Hepatocyte (in vitro differentiated cells): ENCODE results near the gene PRIMA1. TPM values are rescaled to one million over a fixed set of nuclear protein-coding genes. Genes with fewer than 3 reads are reported as not detected.
A peak's percentile ranks its signal among the peaks of the same experiment; 100 is the strongest.

Source experiments
- DNase-seq: peaks from one replicate; pipeline ENCODE4 v3.0.0-alpha.2; 2016; ENCODE audit warnings: low spot score
- H2AFZ ChIP-seq: fragments of 200-600 bp; sonication (generic); 2 replicates; pipeline ENCODE4 v1.6.0; 2016; ENCODE audit warnings: antibody characterized with exemption, mild to moderate bottlenecking
- H3K27ac ChIP-seq: fragments of 200-600 bp; sonication (generic); 2 replicates; pipeline ENCODE4 v1.5.1; 2016; ENCODE audit warnings: mild to moderate bottlenecking
- H3K27me3 ChIP-seq: fragments of 200-600 bp; sonication (generic); 2 replicates; pipeline ENCODE4 v1.6.1; 2016
- H3K36me3 ChIP-seq: fragments of 200-600 bp; sonication (generic); replicated peaks from 2 replicates; pipeline ENCODE4 v1.5.1; 2016; ENCODE audit warnings: low read depth; ENCODE audit not compliant: insufficient read depth
- H3K4me1 ChIP-seq: fragments of 200-600 bp; sonication (generic); 2 replicates; pipeline ENCODE4 v1.5.1; 2016; ENCODE audit warnings: mild to moderate bottlenecking, moderate library complexity; ENCODE audit not compliant: insufficient read depth
- H3K4me2 ChIP-seq: fragments of 200-600 bp; sonication (generic); 2 replicates; pipeline ENCODE4 v1.6.0; 2016
- H3K4me3 ChIP-seq: fragments of 200-600 bp; sonication (generic); 2 replicates; pipeline ENCODE4 v1.5.1; 2016; ENCODE audit warnings: mild to moderate bottlenecking
- H3K79me2 ChIP-seq: fragments of 200-600 bp; sonication (generic); 2 replicates; pipeline ENCODE4 v1.6.0; 2017; ENCODE audit warnings: mild to moderate bottlenecking
- H3K9me2 ChIP-seq: fragments of 200-600 bp; sonication (generic); replicated peaks from 2 replicates; pipeline ENCODE4 v1.6.0; 2017; ENCODE audit warnings: mild to moderate bottlenecking; ENCODE audit not compliant: insufficient read depth
- H3K9me3 ChIP-seq: fragments of 200-600 bp; sonication (generic); 2 replicates; pipeline ENCODE4 v1.5.1; 2016; ENCODE audit warnings: low read depth, mild to moderate bottlenecking
- H4K20me1 ChIP-seq: fragments of 200-600 bp; sonication (generic); 2 replicates; pipeline ENCODE4 v1.6.0; 2016; ENCODE audit warnings: mild to moderate bottlenecking; ENCODE audit not compliant: insufficient read depth, poor library complexity, severe bottlenecking
- EZH2 ChIP-seq: fragments of 200-600 bp; sonication (generic); IDR thresholded peaks from 2 replicates; pipeline ENCODE4 v1.6.1; 2016; ENCODE audit warnings: antibody characterized with exemption, mild to moderate bottlenecking, borderline replicate concordance
- EZH2phosphoT487 ChIP-seq: fragments of 200-600 bp; sonication (generic); IDR thresholded peaks from one replicate; pipeline ENCODE4 v1.6.1; 2018; ENCODE audit warnings: antibody characterized with exemption, mild to moderate bottlenecking, low read depth, moderate library complexity; ENCODE audit not compliant: unreplicated experiment, severe bottlenecking
- WGBS: methylation state at CpG from one replicate; pipeline ENCODE4 v1.1.6; 2016; ENCODE audit warnings: low lambda C conversion rate; ENCODE audit errors: missing lambda C conversion rate; 5-methylcytosine and 5-hydroxymethylcytosine counted together
- polyA plus RNA-seq: library from polyadenylated mRNA; unstranded; fragments of >200 nt; fragmentation: Nextera tagmentation; extraction: Ambion mirVana; gene quantifications from 2 replicates; pipeline ENCODE4 v1.2.1, GENCODE V29; 2016
- total RNA-seq: library from RNA; depleted of rRNA; stranded (reverse); fragments of >200 nt; gene quantifications from 2 replicates; pipeline ENCODE4 v1.2.3, GENCODE V29; 2014
- TF ChIP-seq, protein P1 (sequence below): fragments of 200-600 bp; sonication (generic); IDR thresholded peaks from 2 replicates; pipeline ENCODE4 v1.5.1; 2016; ENCODE audit warnings: antibody characterized with exemption, mild to moderate bottlenecking; ENCODE audit not compliant: poor library complexity

The PRIMA1 gene
- total and polyA plus RNA-seq, 2 experiments from 2014 or later: 1.5 to 1.9 TPM

DNA sequence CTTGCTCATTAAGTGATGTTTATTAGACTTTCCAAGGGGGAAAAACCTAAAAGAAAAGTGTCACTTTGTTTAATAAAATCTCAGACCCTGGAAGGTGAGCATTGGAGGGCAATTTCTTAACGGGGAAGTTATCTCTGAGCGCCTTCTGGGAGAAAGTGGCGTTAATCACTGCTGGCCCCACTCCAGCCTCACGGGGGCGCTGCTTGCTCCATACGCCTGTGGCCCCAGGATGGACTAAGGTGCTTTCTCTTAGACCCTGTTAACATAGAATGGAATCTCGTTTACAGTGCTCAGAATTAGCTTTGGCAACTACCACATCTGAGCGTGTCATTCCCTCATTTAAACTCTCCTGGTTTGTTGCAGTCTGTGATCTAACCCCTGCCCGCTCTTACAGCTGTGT lies 16.4 kb upstream of the PRIMA1 start:
- no peak overlapping the region for H2AFZ ChIP-seq
- H3K79me2 ChIP-seq: no peaks in the 10 kb centered on the region
- no peak for DNase-seq
- WGBS: 64% methylated on average over 9 of the region's 9 CpGs
- peaks cover 13% of the 10 kb centered on the region for H3K4me1 ChIP-seq
- H4K20me1 ChIP-seq: no peaks in the 10 kb centered on the region
- no peaks in the 10 kb centered on the region for H3K9me3 ChIP-seq
- no peaks in the 10 kb centered on the region for H3K27me3 ChIP-seq
- TF ChIP-seq EZH2: no peak
- no peak for TF ChIP-seq EZH2phosphoT487
- TF ChIP-seq, protein P1, sequence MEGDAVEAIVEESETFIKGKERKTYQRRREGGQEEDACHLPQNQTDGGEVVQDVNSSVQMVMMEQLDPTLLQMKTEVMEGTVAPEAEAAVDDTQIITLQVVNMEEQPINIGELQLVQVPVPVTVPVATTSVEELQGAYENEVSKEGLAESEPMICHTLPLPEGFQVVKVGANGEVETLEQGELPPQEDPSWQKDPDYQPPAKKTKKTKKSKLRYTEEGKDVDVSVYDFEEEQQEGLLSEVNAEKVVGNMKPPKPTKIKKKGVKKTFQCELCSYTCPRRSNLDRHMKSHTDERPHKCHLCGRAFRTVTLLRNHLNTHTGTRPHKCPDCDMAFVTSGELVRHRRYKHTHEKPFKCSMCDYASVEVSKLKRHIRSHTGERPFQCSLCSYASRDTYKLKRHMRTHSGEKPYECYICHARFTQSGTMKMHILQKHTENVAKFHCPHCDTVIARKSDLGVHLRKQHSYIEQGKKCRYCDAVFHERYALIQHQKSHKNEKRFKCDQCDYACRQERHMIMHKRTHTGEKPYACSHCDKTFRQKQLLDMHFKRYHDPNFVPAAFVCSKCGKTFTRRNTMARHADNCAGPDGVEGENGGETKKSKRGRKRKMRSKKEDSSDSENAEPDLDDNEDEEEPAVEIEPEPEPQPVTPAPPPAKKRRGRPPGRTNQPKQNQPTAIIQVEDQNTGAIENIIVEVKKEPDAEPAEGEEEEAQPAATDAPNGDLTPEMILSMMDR: no peak
- H3K4me2 ChIP-seq: no peak overlapping the region
- H3K9me2 ChIP-seq: no peaks in the 10 kb centered on the region
- H3K36me3 ChIP-seq: no peaks in the 10 kb centered on the region
- H3K4me3 ChIP-seq: no peak overlapping the region
- H3K27ac ChIP-seq: no peak overlapping the region

DNA sequence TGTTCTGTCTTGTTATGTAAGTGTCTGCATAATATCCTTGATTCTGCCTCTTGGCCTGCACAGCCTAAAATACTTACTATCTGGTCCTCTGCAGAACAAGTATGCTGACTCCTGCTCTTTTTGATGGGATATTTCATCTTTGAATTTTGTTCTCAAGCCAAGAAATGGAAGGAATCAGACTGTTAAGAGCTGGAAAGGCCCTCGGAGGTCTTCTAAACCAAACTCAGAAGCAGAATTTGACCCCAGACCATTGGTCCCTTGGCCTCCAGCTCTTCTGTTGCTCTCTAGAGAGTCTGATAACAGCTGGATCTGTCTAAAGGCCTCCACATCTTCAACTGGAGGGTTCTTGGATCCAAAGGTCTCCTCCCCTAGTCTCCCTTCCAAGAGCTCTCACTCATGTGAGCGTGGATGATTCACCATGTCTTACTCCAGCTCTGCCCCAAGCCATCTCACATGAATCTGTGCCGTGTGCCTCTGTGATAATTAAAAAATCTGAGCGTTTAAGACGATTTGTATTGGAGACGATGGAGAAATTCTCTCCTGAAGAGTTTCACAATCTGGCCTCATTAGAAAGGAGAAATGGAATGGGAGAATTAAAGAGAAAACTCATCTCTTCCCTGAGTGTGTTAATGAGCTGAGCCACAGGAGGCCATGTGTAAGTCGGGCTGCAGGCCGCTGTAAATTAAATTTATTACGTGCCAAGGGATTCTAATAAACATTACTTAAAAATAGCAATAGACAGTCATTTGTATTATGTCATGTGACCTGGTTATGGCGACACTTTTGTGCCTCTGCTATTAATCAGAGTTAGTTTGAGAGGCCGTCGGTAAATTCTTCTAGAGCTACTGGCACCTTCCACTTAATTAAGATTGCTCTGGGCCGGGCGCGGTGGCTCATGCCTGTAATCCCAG lies 15.4 kb upstream of the PRIMA1 start:
- Histone ChIP-seq H3K27me3 (no peaks in the 10 kb centered on the region), H3K9me2 (no peaks in the 10 kb centered on the region), H4K20me1 (no peaks in the 10 kb centered on the region), H3K79me2 (no peaks in the 10 kb centered on the region), H3K4me1 (peaks cover 17% of the 10 kb centered on the region), H3K4me3 (no peak overlapping the region), H3K9me3 (no peaks in the 10 kb centered on the region), H3K27ac (no peak overlapping the region), H3K36me3 (no peaks in the 10 kb centered on the region), H2AFZ (no peak overlapping the region), H3K4me2 (no peak overlapping the region)
- TF ChIP-seq EZH2: no peak
- TF ChIP-seq, protein P1: no peak
- DNase-seq: no peak
- 88% methylated on average over 15 of the region's 15 CpGs for WGBS

DNA sequence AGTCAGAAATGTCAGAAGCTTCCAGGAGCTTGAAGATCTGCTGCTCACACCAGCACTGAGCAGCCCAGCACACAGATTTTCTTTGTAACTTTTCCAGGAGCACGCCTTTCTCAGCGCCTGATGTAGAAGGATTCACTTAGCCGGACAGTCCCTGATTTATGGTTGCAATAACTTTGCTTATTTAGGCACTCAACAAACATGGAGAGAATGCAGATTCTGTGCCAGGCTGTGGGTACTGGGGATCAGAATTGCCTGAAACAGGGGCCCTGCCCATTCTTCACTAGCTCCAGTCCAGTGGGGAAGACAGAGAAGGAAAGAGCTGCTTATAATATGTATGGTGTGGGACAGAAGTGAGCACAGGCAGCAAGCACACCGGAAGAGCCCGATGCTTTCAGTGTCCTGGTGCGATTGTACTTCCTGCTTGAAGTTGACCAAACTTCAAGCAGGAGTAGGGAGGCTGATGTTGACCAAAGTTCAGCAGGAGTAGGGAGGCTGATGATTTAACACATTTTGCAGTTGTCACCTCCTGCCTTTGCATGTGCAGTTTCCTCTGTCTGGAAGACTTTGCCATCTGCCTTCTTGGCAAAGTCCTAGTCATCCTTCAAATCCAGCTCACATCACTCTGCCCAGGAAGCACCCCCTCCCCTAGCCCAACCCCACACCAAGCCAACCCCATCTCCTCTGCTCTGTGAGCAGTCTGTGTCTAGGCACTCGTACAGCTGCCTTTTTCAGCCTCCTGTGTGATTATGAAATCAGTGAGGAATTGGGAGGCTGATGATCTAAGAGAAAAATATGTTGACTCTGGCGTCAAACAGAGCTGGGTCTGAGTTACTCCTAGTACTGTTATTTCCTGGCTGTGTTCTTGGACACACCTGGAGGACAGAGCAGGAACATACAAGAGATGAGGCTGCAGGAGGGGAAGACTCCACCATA lies 12.0 kb upstream of the PRIMA1 start:
- 55% methylated on average over 8 of the region's 8 CpGs for WGBS
- no peak overlapping the region for H2AFZ ChIP-seq

More for the DNA sequence above, 12.0 kb upstream of the PRIMA1 start:
- Histone ChIP-seq H3K4me2 (peak overlapping the region; percentile 57), H4K20me1 (no peaks in the 10 kb centered on the region), H3K9me3 (no peaks in the 10 kb centered on the region), H3K27me3 (no peaks in the 10 kb centered on the region), H3K9me2 (no peaks in the 10 kb centered on the region), H3K4me1 (peaks cover 17% of the 10 kb centered on the region), H3K27ac (peak overlapping the region; percentile 83), H3K36me3 (no peaks in the 10 kb centered on the region), H3K4me3 (no peak overlapping the region), H3K79me2 (no peaks in the 10 kb centered on the region)
- DNase-seq: peak; percentile 40
- no peak for TF ChIP-seq EZH2phosphoT487
- TF ChIP-seq, protein P1: no peak
